GM12865 (cell line): Measurements from ENCODE around the gene SH3PXD2B.
"Not testable (repeated sequence)": the region's sequence is repeated elsewhere in the genome, so short reads cannot be mapped to it uniquely, and the experiment has no call there.

Experiments used
- DNase-seq: peaks from one replicate; pipeline ENCODE4 v3.0.0; 2010; ENCODE audit warnings: low read depth
- H3K4me3 ChIP-seq: 2 replicates; pipeline ENCODE4 v1.5.1; 2011; ENCODE audit warnings: mild to moderate bottlenecking, low read depth, low read length, control low read depth
- TF ChIP-seq, protein P1 (sequence below): IDR thresholded peaks from 2 replicates; pipeline ENCODE4 v1.5.1; 2011; ENCODE audit warnings: low read length, control low read depth, low read depth, inconsistent platforms; ENCODE audit not compliant: insufficient read depth; ENCODE audit errors: missing control alignments

The SH3PXD2B gene

DNA sequence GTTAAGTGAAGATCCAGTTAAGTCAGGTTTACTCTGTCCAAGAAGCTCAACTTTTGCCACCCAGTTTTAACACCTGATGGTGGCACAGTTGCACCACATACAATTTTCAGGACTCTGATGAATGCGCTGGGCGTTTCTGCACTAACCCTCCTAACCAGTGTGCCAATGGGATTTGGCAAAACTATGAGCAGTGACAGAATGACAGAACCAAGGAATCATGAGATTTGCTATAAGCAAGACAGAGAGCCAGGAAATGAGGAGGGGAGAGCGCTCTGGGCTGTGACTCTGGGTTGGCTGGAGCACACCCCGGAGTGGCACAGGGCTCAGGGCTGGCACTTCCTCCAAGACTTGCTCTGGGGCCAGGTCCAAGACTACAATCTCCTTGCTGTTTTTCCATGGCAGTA lies 84.1 kb downstream of the SH3PXD2B start:
- TF ChIP-seq, protein P1, sequence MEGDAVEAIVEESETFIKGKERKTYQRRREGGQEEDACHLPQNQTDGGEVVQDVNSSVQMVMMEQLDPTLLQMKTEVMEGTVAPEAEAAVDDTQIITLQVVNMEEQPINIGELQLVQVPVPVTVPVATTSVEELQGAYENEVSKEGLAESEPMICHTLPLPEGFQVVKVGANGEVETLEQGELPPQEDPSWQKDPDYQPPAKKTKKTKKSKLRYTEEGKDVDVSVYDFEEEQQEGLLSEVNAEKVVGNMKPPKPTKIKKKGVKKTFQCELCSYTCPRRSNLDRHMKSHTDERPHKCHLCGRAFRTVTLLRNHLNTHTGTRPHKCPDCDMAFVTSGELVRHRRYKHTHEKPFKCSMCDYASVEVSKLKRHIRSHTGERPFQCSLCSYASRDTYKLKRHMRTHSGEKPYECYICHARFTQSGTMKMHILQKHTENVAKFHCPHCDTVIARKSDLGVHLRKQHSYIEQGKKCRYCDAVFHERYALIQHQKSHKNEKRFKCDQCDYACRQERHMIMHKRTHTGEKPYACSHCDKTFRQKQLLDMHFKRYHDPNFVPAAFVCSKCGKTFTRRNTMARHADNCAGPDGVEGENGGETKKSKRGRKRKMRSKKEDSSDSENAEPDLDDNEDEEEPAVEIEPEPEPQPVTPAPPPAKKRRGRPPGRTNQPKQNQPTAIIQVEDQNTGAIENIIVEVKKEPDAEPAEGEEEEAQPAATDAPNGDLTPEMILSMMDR = no peak
- H3K4me3 ChIP-seq = no peak overlapping the region
- no peak for DNase-seq

DNA sequence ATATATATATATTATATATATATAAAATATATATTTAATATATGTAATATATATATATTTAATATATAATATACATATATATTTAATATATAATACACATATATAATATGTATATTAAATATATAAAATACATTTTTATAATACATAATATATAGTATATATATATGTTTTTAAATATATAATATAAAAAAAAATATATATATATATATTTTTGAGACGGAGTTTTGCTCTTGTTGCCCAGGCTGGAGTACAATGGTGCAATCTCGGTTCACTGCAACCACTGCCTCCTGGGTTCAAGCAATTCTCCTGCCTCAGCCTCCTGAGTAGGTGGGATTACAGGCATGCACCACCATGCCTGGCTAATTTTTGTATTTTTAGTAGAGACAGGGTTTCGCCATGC lies 85.6 kb downstream of the SH3PXD2B start:
- not testable (repeated sequence) for DNase-seq, H3K4me3 ChIP-seq

DNA sequence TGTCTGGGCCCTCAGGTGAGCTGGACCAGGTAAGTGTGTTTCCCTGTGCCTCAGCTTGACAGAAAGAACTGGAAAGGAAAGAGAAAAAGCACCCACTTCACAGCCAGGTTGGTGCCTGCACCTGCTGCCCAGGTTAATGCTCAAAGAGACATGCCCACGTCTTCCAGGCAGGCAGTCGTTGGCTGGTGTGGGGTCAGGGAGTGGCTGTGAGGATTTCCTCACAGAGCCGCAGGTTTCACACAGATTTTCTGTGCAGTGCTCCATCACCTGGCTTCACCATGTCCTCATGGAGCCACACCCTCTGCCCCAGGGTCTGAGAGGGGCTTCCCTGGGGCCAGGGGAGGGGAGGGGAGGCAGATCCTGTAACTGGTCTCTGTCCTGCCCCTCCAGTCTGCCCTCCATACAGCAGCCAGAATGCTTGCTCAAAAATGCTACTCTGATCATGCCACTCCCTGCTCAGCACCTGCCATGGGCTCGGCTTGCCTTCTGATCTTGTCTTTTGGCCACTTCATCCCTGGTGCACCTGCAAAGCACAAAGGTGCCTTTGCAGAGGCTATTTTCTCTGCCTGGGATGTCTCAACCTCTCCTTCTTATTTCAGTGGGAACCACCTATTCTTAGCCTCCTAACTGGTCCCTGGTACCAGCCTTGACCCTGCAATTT lies 88.2 kb downstream of the SH3PXD2B start:
- TF ChIP-seq, protein P1 = no peak
- no peak for DNase-seq
- H3K4me3 ChIP-seq = peak overlapping the region; percentile 2

DNA sequence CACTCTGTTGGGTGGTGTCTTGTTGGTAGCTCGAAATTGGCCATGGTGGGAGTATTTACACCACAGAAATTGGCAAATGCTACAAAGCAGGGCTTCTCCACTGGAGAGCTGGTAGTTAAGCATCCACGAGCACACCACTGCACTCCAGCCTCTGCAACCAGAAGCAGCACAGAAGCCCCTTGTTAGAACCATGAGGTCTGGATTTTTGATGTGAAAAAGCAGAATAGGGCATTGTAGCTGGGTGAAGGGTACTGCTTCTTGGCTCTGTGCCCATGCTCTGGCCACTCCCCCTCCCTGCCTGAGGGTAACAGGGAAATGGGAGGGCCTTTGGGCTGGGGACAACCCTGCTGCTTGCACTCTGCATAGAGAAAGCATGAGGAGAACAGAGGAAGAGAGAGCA lies 89.6 kb downstream of the SH3PXD2B start:
- H3K4me3 ChIP-seq = no peak overlapping the region
- TF ChIP-seq, protein P1 = no peak
- DNase-seq = peak; percentile 64

DNA sequence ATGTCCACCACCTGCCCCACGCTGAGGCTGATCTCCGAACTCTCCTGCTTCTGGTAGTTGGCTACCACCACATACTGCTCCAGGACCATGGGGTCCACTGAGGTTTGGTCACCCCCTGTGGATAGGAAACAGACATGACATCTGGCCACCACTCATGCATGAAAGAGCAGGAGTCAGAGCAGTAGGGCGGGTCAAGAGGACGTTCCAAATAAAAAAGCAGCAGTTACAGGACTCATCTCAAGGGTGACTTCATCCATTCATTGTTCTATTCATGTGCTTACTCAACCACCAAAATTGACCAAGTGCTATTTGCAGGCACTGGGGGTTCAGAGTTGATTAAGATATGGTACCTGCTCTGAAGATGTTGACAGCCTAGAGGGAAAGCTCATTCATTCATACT lies 91.6 kb downstream of the SH3PXD2B start:
- peak; percentile 61 for DNase-seq
- TF ChIP-seq, protein P1 = peak; percentile 5

DNA sequence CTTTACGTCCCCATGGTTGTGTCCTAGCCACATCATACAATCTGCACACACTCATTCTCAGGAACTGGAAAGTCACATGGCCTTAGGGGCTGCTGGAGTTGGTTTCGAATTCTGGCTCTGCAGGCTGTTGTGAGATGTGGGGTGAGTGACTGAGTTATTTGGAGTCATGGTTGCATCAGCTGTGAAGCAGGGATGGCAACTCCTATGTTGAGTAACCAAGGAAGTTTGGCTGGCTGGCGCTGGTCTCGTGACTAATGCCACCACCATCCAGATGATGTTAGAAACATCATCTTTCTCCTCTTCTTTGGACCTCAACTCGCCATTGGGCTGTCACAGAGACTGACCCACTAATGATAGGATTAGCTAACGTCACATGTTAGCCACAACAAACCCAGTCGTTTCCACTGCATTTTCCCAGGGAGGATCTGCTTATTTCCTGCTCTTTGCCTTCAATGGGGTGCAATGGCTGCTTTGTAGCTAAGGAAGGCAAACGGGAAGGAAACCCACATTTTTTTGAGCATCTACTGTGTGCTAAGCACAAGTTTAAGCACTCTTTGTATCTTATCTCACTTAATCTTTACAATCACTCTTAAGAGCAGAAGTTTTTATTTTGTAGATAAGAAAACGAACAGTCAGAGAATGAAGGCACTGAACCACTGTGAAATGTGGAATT lies 92.6 kb downstream of the SH3PXD2B start:
- DNase-seq = peak; percentile 91

More for the DNA sequence above, 91.6 kb downstream of the SH3PXD2B start:
- H3K4me3 ChIP-seq = no peak overlapping the region

DNA sequence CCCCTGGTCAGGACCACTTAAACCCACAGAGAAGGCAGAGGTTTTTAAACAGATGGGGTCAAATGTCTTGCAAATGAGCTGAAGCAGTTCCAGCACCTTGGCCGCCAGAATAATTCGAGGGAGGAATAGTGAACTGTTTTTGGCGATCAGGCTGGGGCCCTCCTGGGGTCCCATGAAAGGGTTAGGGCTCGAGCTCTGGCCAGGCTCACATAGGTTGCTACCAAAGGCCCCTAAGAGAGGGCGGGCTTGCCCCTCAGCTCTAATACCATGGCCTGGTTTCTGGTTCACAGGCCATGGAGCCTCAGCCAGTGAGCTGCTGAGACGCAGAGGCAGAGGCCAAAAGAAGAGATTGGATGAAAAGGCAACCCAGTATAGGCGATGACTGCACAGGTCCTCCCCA lies 96.0 kb downstream of the SH3PXD2B start:
- TF ChIP-seq, protein P1 = no peak
- no peak overlapping the region for H3K4me3 ChIP-seq
- no peak for DNase-seq

More for the DNA sequence above, 92.6 kb downstream of the SH3PXD2B start:
- H3K4me3 ChIP-seq = no peak overlapping the region
- TF ChIP-seq, protein P1 = no peak
